Endothelial cell of umbilical vein (primary cell): Measurements from ENCODE around the gene CUX1.

Experiments used
- CTCF ChIP-seq, 2 donors: IDR thresholded peaks; 1 replicate in 1 of 2; 2 replicates in 1 of 2; pipeline ENCODE4 v1.5.1; 2011; ENCODE audit warnings: low read length in 2 of 2, mild to moderate bottlenecking in 2 of 2, moderate library complexity in 2 of 2, control low read depth in 1 of 2, inconsistent platforms in 1 of 2, low read depth in 1 of 2; ENCODE audit not compliant: insufficient read depth in 1 of 2; ENCODE audit errors: extremely low read depth in 1 of 2
- EZH2 ChIP-seq: IDR thresholded peaks from 2 replicates; pipeline ENCODE4 v1.6.1; 2012; ENCODE audit warnings: borderline replicate concordance, low read depth, mild to moderate bottlenecking, moderate library complexity, low read length, inconsistent platforms; ENCODE audit not compliant: severe bottlenecking
- FOS ChIP-seq: IDR thresholded peaks from 2 replicates; pipeline ENCODE4 v1.6.1; 2011; ENCODE audit warnings: mild to moderate bottlenecking, low read length, moderate library complexity, borderline replicate concordance; ENCODE audit not compliant: insufficient read depth
- GATA2 ChIP-seq: IDR thresholded peaks from 2 replicates; pipeline ENCODE4 v1.7.0; 2011; ENCODE audit warnings: low read depth, mild to moderate bottlenecking, moderate library complexity, mixed read lengths, low read length; ENCODE audit not compliant: insufficient read length, insufficient read depth
- JUN ChIP-seq: IDR thresholded peaks from 2 replicates; pipeline ENCODE4 v1.6.1; 2011; ENCODE audit warnings: borderline replicate concordance, low read depth; ENCODE audit not compliant: insufficient read length, insufficient read depth
- MAX ChIP-seq: IDR thresholded peaks from 2 replicates; pipeline ENCODE4 v1.6.1; 2011; ENCODE audit not compliant: insufficient read depth, insufficient read length
- MYC ChIP-seq: IDR thresholded peaks from one replicate; pipeline ENCODE4 v1.6.1; 2011; ENCODE audit warnings: mild to moderate bottlenecking, low read depth, low read length
- POLR2A ChIP-seq: IDR thresholded peaks from 2 replicates; pipeline ENCODE4 v1.6.1; 2012; ENCODE audit warnings: low read depth, mild to moderate bottlenecking, control low read depth, low read length
- POLR2AphosphoS5 ChIP-seq: IDR thresholded peaks from 2 replicates; pipeline ENCODE4 v1.6.1; 2012; ENCODE audit warnings: low read depth, mild to moderate bottlenecking, control low read depth, low read length, moderate library complexity; ENCODE audit not compliant: insufficient read depth

GRCh38 chr7:102220229-102220850, 402.9 kb downstream of the CUX1 start:
- TF ChIP-seq MYC (no peak), CTCF (IDR thresholded peaks at IDR 0.05; ENCODE audit: extremely low read depth in 1 of 2, insufficient read depth in 1 of 2, low read depth in 1 of 2, low read length in 2 of 2) (no peak), POLR2AphosphoS5 (no peak), POLR2A (no peak), EZH2 (no peak), MAX (no peak), JUN (no peak), GATA2 (no peak), FOS (no peak)
